Iris pigment epithelial cell (primary cell): ENCODE data around the gene PWP2.
"Not testable (repeated sequence)": the region's sequence is repeated elsewhere in the genome, so short reads cannot be mapped to it uniquely, and the experiment has no call there.

ENCODE experiments used
- DNase-seq: peaks from one replicate; pipeline ENCODE4 v3.0.0-alpha.2; 2011; ENCODE audit warnings: low read depth

PWP2 gene

DNA sequence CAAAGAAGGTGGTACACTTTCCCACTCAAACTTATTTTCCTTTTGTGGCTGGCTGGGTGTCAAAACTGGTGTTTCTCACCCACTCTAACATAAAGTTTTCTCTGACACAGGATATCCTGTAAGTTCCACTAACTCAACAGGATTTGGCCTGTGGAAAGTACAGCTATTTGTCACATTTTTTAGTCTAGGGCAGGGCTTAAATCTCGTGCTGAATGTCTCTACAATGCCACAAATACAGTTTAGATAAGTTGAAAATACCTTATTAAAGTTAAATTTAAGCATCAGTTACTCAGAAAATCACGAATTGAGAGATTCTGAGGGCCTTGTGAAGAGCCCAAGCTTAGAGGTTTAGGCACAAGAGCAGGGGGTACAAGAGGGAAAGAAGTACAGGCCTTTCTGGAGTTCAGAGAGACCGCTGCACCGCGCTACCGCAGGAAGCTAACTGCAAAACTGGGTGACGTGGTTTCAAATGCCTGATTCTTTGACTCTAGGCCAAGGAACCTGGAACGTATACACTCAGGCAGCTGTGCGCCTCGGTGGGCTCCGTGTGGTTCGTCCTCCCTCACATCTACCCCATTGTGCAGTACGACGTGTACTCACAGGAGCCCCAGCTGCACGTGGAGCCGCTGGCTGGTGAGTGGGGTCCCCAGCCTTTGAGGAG, 23.4 kb upstream of the PWP2 start:
- DNase-seq, result no peak

DNA sequence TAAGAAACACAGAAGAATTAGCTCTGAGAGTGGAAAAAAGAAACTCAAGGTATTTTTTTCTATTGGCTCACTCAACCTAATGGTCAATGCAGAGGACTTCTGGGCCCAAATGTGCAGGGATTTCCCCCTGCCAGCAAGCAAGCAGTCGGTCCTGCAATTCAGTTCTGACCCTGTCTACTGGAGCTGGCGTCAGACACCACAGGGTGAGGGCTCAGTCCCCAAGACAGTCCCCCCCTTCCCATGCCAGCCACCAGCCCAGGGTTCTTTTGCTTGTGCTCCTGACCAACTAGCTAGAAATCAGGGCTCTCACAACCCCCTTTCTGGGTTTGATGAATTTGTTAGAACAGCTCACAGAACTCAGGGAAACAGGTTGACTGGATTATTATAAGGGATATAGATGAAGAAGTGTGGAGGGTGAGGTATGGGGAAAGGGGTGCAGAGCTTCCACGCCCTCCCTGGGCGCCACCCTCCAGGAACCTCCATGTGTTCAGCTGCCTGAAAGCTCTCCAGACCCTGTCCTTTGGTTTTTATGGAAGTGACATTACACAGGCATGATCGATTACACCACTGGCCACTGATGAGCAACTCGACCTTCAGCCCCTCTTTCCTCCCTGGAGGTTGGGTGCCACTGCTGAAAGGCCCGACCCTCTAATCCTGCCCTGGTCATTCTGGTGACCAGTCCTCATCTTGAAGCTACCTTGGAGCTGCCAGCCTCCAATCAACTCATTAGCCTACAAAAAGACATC, 22.5 kb upstream of the PWP2 start:
- no peak for DNase-seq

DNA sequence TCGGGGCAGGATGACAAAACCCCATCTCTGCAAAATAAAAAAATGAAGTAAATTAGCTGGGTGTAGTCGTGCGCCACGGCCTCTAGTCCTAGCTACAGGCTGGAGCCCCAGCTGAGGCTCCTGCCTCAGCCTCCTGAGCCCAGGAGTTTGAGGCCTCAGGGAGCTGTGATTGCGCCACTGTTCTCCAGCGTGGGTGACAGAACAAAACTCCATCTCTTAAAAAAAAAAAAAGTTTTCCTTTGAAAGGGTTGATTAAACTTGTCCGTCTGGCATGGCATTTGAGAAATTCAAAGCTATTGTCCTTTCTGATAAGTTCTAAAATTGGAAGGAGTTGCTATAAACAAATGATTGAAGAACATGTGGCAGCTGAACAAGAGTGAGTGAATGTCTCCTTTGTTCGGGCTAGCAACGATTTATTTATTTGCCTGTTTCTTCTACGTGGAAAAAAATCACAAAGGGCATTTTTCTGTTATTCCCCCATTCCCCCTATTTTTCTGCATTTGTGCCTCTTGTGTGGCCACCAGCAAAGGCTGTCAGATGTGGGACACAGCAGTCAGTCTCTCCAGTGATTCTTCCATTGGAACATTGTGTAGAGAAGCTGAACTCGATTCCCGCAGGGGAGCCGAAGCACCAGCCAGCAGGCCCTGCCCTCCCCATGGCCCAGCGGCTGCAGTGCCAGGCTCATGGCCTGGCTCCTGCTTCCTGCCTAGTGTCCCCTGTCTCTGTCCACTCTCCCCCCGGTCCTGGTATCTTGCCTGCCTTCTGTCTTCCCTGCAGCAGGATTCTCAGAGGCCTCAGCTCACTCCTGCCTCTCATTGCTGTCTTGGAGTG, 21.5 kb upstream of the PWP2 start:
- peak; percentile 16 for DNase-seq

DNA sequence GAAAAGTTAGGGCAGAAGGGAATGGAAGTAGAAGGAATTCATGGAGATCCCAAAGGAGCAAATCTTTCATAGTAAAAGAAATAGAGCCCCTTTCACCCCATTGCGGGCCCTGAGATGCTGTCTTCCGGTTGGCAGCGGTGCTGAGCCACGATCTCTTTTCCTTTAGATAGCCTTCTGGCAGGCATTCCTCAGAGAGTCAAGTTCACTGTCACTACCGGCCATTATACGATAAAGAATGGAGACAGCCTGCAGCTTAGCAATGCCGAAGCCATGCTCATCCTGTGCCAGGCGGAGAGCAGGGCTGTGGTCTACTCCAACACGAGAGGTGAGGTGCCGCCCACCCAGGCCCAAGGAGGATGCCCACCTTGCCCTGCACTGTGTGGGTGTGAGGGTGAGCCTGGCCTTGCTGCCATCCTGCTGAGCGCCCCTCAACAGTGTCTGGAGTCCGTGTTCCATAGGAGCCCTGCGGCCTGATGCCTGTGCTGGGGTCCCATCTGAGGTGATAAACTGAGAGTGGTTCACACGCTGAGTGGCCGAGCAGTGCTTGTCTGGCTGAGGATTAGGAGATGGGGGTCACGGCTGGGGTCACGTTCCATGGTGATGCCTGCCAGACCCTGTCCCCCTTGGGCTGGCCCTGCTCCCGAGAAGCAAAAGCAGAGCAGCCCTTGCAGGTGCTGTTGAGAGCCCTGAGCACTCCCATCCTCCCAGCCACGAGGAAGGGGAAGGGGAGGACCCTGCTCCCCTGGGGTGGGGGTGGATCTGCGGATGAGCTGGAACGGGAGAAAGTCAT, 20.4 kb upstream of the PWP2 start:
- no peak for DNase-seq

DNA sequence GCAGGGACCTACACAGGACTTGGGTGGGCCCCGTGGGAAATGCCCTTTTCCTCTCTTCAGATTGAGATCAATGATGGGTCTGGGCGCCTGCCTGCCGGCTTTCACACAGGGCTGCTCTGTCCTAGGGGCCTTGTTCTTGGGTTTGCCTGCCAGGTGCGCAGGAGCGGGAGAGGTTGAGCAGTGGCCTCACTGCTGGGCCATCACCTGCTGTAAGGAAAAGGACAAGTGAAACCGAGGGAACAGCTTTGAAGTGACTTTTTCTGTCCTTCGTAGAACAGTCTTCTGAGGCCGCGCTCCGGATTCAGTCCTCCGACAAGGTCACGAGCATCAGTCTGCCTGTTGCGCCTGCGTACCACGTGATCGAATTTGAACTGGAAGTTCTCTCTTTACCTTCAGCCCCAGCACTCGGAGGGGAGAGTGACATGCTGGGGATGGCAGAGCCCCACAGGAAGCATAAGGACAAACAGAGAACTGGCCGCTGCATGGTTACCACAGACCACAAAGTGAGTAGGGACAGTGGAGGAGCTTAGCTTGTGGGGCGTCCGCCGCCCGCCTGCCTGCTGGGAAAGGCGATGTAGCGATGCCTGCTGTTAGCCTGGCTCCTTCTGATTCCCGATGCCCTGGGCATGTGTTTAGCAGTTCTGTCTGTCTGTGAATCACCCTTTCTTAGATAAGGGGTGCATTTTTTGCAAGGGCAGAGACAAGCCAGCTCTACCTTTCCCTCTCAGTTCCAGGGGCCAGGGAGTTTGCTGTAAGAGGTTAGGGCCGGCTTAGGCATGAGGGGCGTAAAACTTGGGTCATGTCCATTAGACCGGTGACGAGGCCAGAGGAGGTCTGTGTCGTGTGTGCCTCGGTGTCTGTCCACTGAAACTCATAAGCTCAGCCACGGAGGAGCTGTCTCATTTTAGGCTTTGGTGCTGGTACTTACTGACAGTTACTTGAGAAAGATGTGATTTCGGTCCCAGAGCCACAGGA, 19.5 kb upstream of the PWP2 start:
- DNase-seq, result no peak

DNA sequence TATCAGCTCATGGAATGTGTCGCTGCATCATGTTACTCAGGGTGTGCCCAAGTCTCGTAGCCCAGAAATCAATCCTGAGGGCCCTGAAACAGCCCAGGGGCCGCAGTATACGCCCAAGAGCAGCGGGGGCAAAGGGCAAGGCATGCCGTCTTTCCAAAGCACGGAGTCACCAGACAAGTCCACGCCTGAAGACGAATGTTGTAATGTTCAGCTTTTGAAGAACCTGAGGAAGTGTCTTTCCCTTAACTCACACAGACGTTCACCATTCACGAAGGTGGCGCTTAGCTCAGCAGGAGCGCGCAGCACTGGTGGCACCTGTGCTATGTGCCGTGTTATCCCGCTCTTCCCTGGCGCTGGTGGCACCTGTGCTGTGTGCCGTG, 18.8 kb upstream of the PWP2 start:
- no peak for DNase-seq

DNA sequence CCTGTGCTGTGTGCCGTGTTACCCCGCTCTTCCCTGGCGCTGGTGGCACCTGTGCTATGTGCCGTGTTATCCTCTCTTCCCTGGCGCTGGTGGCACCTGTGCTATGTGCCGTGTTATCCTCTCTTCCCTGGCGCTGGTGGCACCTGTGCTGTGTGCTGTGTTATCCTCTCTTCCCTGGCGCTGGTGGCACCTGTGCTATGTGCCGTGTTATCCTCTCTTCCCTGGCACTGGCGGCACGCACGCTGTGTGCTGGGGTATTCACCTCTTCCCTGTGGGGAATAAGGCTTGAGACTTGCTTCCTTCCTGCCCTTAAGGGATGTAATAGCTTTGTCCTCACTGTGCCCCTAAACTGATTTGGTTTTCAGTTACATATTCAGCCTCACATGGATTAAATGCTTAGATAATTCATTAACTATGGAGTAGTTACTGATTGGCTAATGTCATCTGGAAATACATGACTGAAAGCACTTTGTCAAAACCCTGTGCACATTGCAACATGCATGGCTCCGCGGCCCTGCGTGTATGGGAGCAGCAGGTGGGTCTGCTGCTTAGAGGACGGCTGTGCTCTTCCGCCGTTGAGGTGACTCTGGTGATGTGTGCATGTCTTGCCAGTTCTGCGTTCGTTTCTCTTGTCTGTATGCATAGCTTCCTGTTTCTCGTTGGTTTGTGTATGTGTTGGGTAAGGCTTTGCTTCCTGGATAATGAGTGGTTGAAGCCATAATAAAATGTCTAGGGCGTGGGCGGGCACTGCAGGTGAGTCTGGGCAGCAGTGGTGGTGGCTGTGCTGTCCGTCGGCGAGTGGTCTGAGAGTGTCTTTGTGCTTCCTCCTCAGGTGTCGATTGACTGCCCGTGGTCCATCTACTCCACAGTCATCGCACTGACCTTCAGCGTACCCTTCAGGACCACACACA, 17.9 kb upstream of the PWP2 start:
- no peak for DNase-seq

DNA sequence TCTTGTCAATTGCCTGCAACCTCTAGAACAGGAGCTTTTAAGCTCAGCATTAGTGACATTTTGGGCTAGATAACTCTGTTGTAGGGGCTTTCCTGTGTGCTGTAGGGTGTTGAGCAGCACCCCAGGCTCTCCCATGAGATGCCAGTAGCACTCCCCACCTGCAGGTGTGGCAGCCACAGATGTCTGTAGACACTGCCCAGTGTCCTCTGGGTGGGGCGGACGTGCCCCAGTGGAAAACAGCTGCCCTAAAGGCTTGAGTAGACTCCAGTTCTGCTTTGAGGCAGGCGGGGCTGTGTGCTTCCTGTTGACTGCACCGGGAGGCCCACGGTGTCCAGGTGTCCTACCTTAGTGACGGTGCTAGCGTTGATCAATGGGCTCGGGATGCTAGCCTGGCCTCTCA, 16.9 kb upstream of the PWP2 start:
- no peak for DNase-seq

DNA sequence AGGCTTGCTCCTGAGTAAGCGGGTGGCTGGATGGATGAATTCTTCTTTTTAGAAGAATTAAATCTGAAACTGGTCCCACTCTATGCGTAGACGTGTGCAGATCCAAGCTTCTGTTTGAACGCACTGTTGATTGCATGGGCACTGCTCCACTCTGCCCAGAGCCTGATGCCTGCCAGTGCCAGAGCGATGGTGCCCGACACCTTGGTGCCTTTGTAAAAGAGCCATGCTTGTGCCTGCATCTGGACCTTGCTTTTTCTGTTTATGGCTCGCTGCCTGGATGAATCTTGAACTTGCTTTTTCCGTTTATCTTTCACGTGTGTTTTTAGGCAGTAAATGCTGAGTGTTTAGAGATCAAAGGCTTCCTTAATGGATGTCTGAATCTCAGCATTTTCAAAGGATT, 15.0 kb upstream of the PWP2 start:
- DNase-seq, result no peak

DNA sequence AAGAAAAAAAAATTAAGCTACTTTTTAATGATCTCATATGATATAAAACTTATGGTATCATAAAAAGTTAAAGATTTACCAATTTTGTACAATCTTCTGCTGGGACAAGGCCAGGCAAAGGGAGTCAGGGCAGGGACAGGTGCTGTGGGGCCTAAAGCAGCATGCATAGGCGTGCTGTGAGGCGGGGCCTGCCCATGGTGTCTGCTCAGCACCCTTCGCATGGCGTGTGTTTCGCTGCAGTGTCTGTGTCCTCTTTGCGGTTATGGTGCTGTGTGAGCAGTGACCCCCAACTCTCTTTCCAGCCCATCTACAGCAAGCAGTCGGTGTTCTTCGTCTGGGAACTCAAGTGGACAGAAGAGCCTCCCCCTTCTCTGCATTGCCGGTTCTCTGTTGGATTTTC, 13.4 kb upstream of the PWP2 start:
- DNase-seq, result no peak

DNA sequence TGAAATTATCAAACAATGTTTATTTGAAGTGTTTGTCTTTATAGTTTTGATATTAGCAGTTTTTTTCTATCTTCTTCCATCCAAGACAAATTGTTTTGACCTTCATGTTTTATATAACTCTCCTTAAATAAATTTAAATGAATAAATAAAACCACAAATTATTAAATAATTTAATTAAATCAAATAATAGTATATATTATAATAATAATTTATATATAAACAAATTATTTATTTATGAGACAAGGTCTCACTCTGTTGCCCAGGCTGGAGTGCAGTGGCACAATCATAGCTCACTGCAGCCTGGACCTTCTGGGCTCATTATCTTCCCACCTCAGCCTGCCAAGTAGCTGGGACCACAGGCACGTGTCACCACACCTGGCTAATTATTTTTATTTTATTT, 12.4 kb upstream of the PWP2 start:
- DNase-seq, result no peak

DNA sequence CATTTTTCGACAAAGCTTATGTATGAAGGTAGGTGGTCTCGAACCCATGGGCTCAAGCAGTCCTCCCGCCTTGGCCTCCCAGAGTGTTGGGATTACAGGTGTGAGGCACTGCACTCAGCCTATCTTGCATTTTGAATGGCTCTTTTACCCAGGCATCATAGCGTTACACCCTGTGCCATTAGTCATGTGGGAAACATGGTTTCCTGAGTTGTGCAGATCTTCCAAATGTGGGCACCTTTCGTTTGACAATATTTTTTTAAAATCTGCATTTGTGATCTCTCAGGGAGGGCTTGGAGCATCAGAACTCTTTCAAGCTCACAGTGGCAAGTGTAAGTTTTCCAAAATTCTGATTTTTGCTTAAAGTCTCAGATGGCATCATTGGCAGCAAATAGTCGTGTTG, 8.7 kb upstream of the PWP2 start:
- DNase-seq, result not testable (repeated sequence)

DNA sequence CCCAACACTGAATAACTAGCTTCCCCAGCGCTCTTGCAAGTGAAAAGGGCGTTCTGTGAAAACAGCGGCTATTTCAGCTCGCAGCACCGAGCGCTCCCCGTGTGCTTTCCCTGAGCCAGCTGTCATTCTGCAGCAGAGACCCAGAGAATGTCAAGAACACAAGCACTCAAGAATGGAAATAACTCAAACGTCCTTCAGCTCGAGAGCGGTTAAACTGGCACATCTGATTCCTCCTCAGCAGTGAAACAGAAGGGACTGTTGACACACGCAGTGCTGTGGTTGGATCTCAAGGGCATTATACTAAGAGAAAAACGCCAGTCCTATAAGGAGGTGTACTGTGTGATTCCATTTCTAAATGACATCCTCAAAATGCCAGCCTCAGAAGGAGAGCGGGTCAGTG, 8.2 kb upstream of the PWP2 start:
- not testable (repeated sequence) for DNase-seq

DNA sequence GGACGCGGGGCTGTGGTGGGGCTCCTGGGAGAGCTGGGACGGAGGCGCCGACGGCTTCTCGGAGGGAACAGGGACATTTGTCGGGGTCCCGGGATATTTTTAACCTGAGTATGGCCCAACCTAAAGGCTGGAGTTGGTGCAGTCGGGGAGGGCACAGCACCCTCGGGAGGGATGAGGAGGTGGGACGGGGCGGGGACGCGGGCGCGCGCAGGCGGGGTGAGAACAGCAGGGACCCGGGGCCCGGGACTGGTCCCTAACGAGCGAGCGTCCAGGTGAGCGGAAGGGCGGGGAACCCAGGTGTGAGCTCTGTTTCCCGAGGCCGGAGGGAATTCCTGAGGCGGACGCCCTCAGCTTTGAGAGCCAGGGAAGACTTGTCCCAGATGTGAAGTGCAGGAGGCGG, 390 bp downstream of the PWP2 start:
- DNase-seq, result not testable (repeated sequence)

DNA sequence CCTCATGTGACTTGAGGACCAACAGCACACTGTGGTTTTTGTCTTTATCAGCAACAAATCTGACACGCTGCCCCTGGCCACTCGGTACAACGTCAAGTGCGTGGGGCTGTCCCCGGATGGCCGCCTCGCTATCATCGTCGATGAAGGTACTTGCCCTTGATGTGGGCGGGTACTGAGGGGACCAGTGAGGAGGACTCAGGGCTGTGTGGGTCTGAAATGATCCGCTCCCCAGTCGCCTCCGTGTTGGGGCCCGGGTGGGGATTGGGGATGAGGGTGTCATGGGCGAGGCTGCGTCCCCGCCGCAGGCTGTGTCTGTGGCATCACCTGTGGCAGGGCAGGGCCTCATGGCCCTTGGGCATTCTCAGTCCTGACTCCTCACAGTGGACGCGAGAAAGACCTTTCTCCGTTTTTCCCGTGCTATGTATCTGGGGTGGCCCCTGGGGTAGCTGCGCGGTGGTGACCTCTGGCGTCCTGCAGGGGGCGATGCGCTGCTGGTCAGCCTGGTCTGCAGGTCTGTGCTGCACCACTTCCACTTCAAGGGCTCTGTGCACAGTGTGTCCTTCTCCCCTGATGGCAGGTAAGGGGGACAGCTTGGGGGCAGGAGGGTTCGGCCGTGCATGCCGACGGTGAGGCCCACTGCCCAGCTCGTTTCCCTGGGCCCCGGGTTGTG, 6.6 kb downstream of the PWP2 start:
- not testable (repeated sequence) for DNase-seq

DNA sequence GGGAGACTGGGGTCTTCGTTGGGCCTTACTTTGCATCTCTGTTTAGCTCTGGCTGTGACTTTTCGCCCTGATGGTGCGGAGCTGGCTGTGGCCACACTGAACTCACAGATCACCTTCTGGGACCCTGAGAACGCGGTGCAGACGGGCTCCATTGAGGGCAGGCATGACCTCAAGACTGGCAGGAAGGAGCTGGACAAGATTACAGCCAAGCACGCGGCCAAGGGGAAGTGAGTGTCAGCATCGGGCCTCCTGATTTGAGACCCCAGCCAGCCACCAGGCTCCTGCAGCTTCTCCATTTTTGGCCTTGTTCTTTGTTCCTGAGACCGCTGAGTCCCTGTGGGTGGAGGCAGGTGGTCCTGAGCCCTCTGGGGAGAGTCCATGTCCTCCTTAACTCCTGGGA, 14.9 kb downstream of the PWP2 start:
- DNase-seq, result not testable (repeated sequence)

DNA sequence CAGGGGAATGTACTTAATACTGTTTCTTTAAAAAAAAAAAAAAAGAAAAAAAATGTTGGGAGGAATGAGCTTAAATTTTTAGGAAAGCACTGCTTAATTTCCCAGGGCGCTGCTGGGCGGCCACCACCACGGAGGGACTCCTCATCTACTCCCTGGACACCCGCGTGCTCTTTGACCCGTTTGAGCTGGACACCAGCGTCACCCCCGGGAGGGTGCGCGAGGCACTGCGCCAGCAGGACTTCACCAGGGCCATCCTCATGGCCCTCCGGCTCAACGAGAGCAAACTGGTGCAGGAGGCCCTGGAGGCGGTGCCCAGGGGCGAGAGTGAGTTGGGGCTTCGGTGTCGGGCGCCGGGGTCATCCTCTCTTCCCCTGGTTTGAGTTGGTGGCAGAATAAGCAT, 20.6 kb downstream of the PWP2 start:
- not testable (repeated sequence) for DNase-seq

DNA sequence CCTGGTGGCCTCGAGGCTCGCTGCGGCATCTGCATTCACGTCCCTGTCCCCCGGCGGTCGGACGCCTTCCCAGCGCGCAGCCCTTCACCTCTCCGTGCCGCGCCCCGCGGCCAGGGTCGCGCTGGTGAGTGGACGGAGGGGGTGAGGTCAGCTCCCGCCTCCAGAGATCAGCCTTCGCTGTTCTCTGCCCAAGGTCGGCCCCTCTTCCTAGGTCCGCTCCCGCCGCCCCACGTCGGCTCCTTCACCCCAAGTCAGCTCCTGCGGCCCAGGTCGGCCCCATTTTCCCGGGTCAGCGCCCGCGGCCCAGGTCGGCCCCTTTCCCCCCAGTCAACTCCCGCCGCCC, 26.5 kb downstream of the PWP2 start:
- DNase-seq, result not testable (repeated sequence)

DNA sequence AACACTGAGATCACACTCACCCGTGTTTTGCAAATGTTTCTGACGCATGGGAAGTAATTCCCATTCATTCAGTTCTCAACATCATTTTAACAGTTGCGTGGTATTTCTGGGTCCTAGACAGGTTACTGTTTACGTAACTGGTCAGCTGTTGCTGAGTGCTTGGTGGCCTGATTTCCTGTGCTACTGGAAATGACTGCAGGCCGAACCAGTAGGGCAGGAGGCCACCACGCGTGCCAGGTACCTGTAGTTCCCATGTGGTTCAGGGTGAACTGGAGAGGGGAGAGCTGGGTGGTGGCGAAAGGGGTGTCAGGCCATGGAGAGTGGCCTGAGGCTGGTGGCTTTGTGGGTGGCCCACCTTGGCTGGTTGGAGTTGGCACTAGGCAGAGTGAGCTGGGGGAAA, 27.5 kb downstream of the PWP2 start:
- DNase-seq, result not testable (repeated sequence)
